ENCODE measurements around the gene CEP250.
A peak's percentile ranks its signal among the peaks of the same experiment; 100 is the strongest.
"Not testable (repeated sequence)": the region's sequence is repeated elsewhere in the genome, so short reads cannot be mapped to it uniquely, and the experiment has no call there.

The CEP250 gene

DNA sequence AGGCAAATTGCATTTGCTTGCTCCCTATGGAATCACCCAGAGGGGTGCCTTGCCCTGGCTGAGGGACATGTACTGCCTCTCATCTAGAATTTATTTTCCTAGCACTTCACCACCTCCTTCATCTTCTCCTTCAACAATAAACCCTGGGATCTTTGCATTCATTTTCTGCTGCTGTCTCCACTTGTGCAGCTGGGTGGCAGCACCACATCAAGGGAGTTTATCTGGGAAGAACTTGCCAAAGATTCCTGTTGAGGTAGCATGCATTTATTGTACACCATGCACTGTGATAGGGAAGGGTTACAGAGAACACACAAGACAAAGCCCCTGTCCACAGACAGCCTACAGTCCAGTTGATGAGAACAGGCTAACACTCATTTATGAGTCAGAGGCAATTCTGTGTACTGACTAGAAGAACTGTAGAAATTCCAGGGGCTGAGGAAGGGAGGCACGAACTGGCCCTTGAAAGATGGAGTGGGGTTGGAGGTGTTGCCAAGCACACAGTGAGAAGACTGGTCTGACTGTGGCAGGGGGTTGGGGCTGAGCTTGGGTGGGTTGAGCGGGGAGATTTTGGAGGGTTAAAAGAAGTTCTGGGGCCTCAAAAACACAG lies 56.5 kb downstream of the CEP250 start:
- H3K27ac ChIP-seq = peak overlapping the region; percentile 19
- DNase-seq (ENCODE audit: low spot score) = peak; percentile 64
- TF ChIP-seq CTCF (conservative IDR thresholded peaks at IDR 0.05; ENCODE audit: low read depth) = peak; percentile 92
- ChIA-PET POLR2A (ENCODE audit: low non-redundant PET) (interaction anchor here (0.6 kb wide), 1 partner anchor 175 kb away, joined by 3 read pairs; no protein-coding TSS in a partner anchor), CTCF (interaction anchor here (0.5 to 2.3 kb wide), 7 partner anchors 9 to 632 kb away, joined by 3 to 16 read pairs (median 3); no protein-coding TSS in a partner anchor)

DNA sequence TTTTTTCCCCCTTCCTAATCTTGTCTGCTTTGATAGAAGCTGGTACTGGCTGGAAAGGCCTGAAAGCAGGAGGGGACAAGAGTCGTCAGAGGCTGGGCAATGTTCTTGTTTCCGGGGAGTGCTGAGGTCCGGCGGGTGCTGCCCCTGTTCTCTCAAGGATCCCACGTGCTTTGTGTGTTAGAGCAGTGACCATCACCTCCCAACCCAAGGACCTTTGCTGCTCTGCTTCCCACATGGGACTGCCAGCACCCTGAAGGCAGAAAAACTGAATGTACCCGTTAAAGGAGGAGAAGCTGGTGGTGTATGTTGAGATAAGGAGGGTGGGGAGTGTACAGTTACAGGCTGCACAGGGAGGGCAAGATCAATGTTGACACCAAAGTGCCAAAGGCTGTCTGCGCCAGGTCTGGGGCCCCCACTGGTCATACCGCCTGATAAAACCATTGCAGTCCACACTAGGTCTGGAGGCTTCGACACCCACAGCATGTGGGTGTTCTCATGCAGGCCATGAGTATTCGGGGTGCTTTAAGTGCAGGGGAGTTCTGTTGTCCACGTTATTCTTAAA lies 59.1 kb downstream of the CEP250 start:
- DNase-seq (ENCODE audit: low spot score) = no peak
- TF ChIP-seq CTCF (conservative IDR thresholded peaks at IDR 0.05; ENCODE audit: low read depth) = no peak
- ChIA-PET CTCF (interaction anchor here (0.6 kb wide), 2 partner anchors 135 to 148 kb away, joined by 3 to 5 read pairs; no protein-coding TSS in a partner anchor), POLR2A (ENCODE audit: low non-redundant PET) (no interaction called here)
- H3K27ac ChIP-seq = peak overlapping the region; percentile 0; the same call in 1 of the 2 replicates

DNA sequence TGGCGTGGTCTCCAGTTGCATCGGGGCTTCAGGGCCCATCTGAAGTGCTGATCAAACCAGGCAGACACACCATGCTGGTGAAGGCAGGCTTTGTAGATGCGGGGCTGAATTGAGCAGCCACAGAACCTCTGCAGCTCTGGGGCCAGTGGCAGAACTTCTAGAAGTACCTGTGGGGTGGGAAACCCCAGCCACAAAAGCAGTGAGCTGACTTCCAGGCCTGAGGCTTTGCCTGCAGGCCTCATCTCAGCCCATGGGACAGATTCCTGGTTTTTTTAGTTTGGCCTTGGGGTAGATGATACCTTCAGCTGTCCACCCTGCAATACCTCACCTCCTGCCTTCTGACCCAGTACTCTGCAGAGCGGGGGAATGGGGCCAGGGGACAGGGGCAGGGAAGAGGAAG lies 59.9 kb downstream of the CEP250 start:
- peak overlapping the region; percentile 2; the same call in 1 of the 2 replicates for H3K27ac ChIP-seq
- no peak for TF ChIP-seq CTCF (conservative IDR thresholded peaks at IDR 0.05; ENCODE audit: low read depth)
- POLR2A ChIA-PET (ENCODE audit: low non-redundant PET) = no interaction called here

GRCh38 chr20:35515949-35516645 lies 60.7 kb downstream of the CEP250 start:
- POLR2A ChIA-PET (ENCODE audit: low non-redundant PET) = interaction anchor here (0.6 kb wide), 1 partner anchor 151 kb away, joined by 9 read pairs; no protein-coding TSS in a partner anchor
- peak; percentile 93 for DNase-seq (ENCODE audit: low spot score)
- CTCF ChIA-PET = interaction anchor here (0.5 to 1.3 kb wide), 4 partner anchors 13 to 120 kb away, joined by 3 to 6 read pairs (median 3); no protein-coding TSS in a partner anchor
- H3K27ac ChIP-seq = no peak overlapping the region
- no peak for TF ChIP-seq CTCF (conservative IDR thresholded peaks at IDR 0.05; ENCODE audit: low read depth)

More for the DNA sequence above, 59.9 kb downstream of the CEP250 start:
- CTCF ChIA-PET = interaction anchor here (1.2 to 1.3 kb wide), 2 partner anchors 12 to 89 kb away, joined by 3 read pairs; no protein-coding TSS in a partner anchor
- DNase-seq (ENCODE audit: low spot score) = no peak

- ChIA-PET POLR2A (ENCODE audit: low non-redundant PET) (interaction anchor here (0.7 kb wide), 1 partner anchor 389 kb away, joined by 4 read pairs; no protein-coding TSS in a partner anchor), CTCF (interaction anchor here (0.7 kb wide), 1 partner anchor 195 kb away, joined by 3 read pairs; no protein-coding TSS in a partner anchor)
- no peak overlapping the region for H3K27ac ChIP-seq
- DNase-seq (ENCODE audit: low spot score) = no peak
- no peak for TF ChIP-seq CTCF (conservative IDR thresholded peaks at IDR 0.05; ENCODE audit: low read depth)
Measured at GRCh38 chr20:35517125-35517524, 61.7 kb downstream of the CEP250 start.

DNA sequence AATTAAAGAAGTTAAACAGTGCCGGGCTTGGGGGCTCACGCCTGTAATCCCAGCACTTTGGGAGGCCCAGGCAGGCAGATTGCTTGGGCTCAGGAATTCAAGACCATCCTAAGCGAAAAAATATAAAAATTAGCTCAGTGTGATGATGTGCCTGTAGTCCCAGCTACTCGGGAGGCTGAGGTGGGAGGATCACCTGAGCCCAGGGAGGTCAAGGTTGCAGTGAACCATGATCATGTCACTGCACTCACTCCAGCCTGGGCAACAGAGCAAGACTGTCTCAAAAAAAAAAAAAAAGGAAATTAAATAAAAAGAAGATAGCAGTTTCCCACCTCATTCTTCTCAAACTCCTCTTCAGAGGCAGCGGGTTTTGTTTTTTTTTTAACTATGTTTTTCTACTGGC lies 62.4 kb downstream of the CEP250 start:
- ChIA-PET CTCF (interaction anchor here (0.7 kb wide), 2 partner anchors 194 to 249 kb away, joined by 3 to 4 read pairs; no protein-coding TSS in a partner anchor), POLR2A (ENCODE audit: low non-redundant PET) (interaction anchor here (0.7 kb wide), 1 partner anchor 390 kb away, joined by 4 read pairs; no protein-coding TSS in a partner anchor)
- DNase-seq (ENCODE audit: low spot score); H3K27ac ChIP-seq: not testable (repeated sequence)

Data from RWPE1 (cell line).